HuH-7.5 (cell line): ENCODE measurements around the gene FAM78B.

Source experiments
- DNase-seq: peaks from one replicate; pipeline ENCODE4 v3.0.0; 2011; ENCODE audit warnings: low spot score

The FAM78B gene

GRCh38 chr1:166066107-166066506 lies 100.7 kb downstream of the FAM78B start:
- DNase-seq: no peak

GRCh38 chr1:166064951-166065350 lies 101.8 kb downstream of the FAM78B start:
- no peak for DNase-seq

GRCh38 chr1:166064313-166064926 lies 102.4 kb downstream of the FAM78B start:
- DNase-seq: no peak

- DNase-seq: no peak
Observed at GRCh38 chr1:166063701-166064100, 103.1 kb downstream of the FAM78B start.

- no peak for DNase-seq
Observed at GRCh38 chr1:166062421-166063070, 104.3 kb downstream of the FAM78B start.

- DNase-seq: no peak
Observed at GRCh38 chr1:166057650-166058049, 109.2 kb downstream of the FAM78B start.

- DNase-seq: no peak
Observed at GRCh38 chr1:166053395-166053794, 113.4 kb downstream of the FAM78B start.

GRCh38 chr1:166040202-166040997 lies 126.4 kb downstream of the FAM78B start:
- no peak for DNase-seq

- no peak for DNase-seq
Observed at GRCh38 chr1:166039436-166040201, 127.2 kb downstream of the FAM78B start.

GRCh38 chr1:166036092-166036491 lies 130.7 kb downstream of the FAM78B start:
- no peak for DNase-seq

GRCh38 chr1:166032572-166033371 lies 134.0 kb downstream of the FAM78B start:
- DNase-seq: no peak

- no peak for DNase-seq
Observed at GRCh38 chr1:166031932-166032571, 134.7 kb downstream of the FAM78B start.

- DNase-seq: no peak
Observed at GRCh38 chr1:166029196-166029945, 137.4 kb downstream of the FAM78B start.

GRCh38 chr1:166026555-166026954 lies 140.2 kb downstream of the FAM78B start:
- no peak for DNase-seq

- no peak for DNase-seq
Observed at GRCh38 chr1:166026143-166026542, 140.7 kb downstream of the FAM78B start.

GRCh38 chr1:166020210-166020609 lies 146.6 kb downstream of the FAM78B start:
- no peak for DNase-seq
